ENCODE measurements around the gene KCNMA1. TPM values are rescaled to one million over a fixed set of nuclear protein-coding genes. Genes with fewer than 3 reads are reported as not detected.

KCNMA1 gene
- total and polyA plus RNA-seq, 8 donors = 2.8 to 21.1 (median 4.3) TPM

GRCh38 chr10:77305650-77306632 is 331.7 kb downstream of the KCNMA1 start:
- intact Hi-C loops (cut with DNase I) = no loop called here
- H3K4me3 ChIP-seq = no peak overlapping the region
- no peak for DNase-seq
- peaks cover 0 to 5% of the 10 kb centered on the region in 2 donors for H3K27me3 ChIP-seq
- H3K36me3 ChIP-seq = no peaks in the 10 kb centered on the region
- no peaks in the 10 kb centered on the region for H3K9me3 ChIP-seq
- no peak overlapping the region for H3K27ac ChIP-seq
- TF ChIP-seq CTCF (IDR thresholded peaks at IDR 0.05) = no peak
- no peak for ATAC-seq
- H3K4me1 ChIP-seq = no peaks in the 10 kb centered on the region

GRCh38 chr10:77304192-77304591 is 333.4 kb downstream of the KCNMA1 start:
- intact Hi-C loops (cut with DNase I) = no loop called here
- Histone ChIP-seq H3K4me1 (no peaks in the 10 kb centered on the region), H3K9me3 (no peaks in the 10 kb centered on the region), H3K4me3 (no peak overlapping the region), H3K36me3 (no peaks in the 10 kb centered on the region), H3K27ac (no peak overlapping the region), H3K27me3 (no peaks in the 10 kb centered on the region)
- DNase-seq (no peak), ATAC-seq (no peak)
- no peak for TF ChIP-seq CTCF (IDR thresholded peaks at IDR 0.05)

GRCh38 chr10:77301305-77301730 is 336.3 kb downstream of the KCNMA1 start:
- no peak overlapping the region for H3K4me3 ChIP-seq
- no peaks in the 10 kb centered on the region for H3K27me3 ChIP-seq
- no peak for TF ChIP-seq CTCF (IDR thresholded peaks at IDR 0.05)
- no peak overlapping the region for H3K27ac ChIP-seq
- intact Hi-C loops (cut with DNase I) = no loop called here
- H3K4me1 ChIP-seq = no peaks in the 10 kb centered on the region
- ATAC-seq = no peak
- H3K9me3 ChIP-seq = no peaks in the 10 kb centered on the region
- H3K36me3 ChIP-seq = no peaks in the 10 kb centered on the region
- no peak for DNase-seq

- no peak for ATAC-seq
- H3K27me3 ChIP-seq = no peaks in the 10 kb centered on the region
- H3K36me3 ChIP-seq = no peaks in the 10 kb centered on the region
- no peak overlapping the region for H3K4me3 ChIP-seq
- H3K27ac ChIP-seq = no peak overlapping the region
- no peaks in the 10 kb centered on the region for H3K9me3 ChIP-seq
- DNase-seq = no peak
- intact Hi-C loops (cut with DNase I) = no loop called here
- TF ChIP-seq CTCF (IDR thresholded peaks at IDR 0.05) = no peak
- no peaks in the 10 kb centered on the region for H3K4me1 ChIP-seq
Measured at GRCh38 chr10:77300682-77301302, 336.8 kb downstream of the KCNMA1 start.

GRCh38 chr10:77299320-77299719 is 338.3 kb downstream of the KCNMA1 start:
- Histone ChIP-seq H3K27me3 (no peaks in the 10 kb centered on the region), H3K9me3 (no peaks in the 10 kb centered on the region), H3K27ac (no peak overlapping the region), H3K36me3 (no peaks in the 10 kb centered on the region), H3K4me3 (no peak overlapping the region), H3K4me1 (no peaks in the 10 kb centered on the region)
- intact Hi-C loops (cut with DNase I) = no loop called here
- no peak for ATAC-seq
- TF ChIP-seq CTCF (IDR thresholded peaks at IDR 0.05) = no peak
- DNase-seq = no peak

Measured in left lung (tissue), 10 donors.